Lower lobe of right lung (tissue), 2 donors: ENCODE data around the gene KIF19. TPM values are rescaled to one million over a fixed set of nuclear protein-coding genes. Genes with fewer than 3 reads are reported as not detected.

Experiments
- ATAC-seq, 2 donors: fragments of 200-7000 bp; cut with Tn5 transposase; one replicate each; pipeline ENCODE4 v1.9.1; 2020 to 2022; ENCODE audit warnings: mild to moderate bottlenecking in 2 of 2, moderate library complexity in 2 of 2
- DNase-seq: peaks from one replicate; pipeline ENCODE4 v3.0.0-alpha.2; 2020
- H3K27ac ChIP-seq: fragments of 200-600 bp; one replicate; pipeline ENCODE4 v1.8.0; 2022
- H3K27me3 ChIP-seq: fragments of 200-600 bp; one replicate; pipeline ENCODE4 v1.8.0; 2022; ENCODE audit warnings: low read depth
- H3K36me3 ChIP-seq: fragments of 200-600 bp; one replicate; pipeline ENCODE4 v1.8.0; 2022; ENCODE audit warnings: mild to moderate bottlenecking
- H3K4me1 ChIP-seq: fragments of 200-600 bp; one replicate; pipeline ENCODE4 v1.8.0; 2022
- H3K4me3 ChIP-seq: fragments of 200-600 bp; one replicate; pipeline ENCODE4 v1.8.0; 2022; ENCODE audit warnings: mild to moderate bottlenecking
- H3K9me3 ChIP-seq: fragments of 200-600 bp; one replicate; pipeline ENCODE4 v1.8.0; 2022
- intact Hi-C: fragments of 100-400 bp; cut with DNase I; formaldehyde crosslinking; loops from one replicate; pipeline ENCODE4 v1.11.0; 2022
- total RNA-seq: library from RNA; stranded (reverse); fragmentation: NEBNext Ultra II Directional; extraction: Animal tissue kit (Norgen Biotek cat#: 25700); gene quantifications from one replicate; pipeline ENCODE4 v1.2.1, GENCODE V29; 2021
- TF ChIP-seq, protein P1 (sequence below): fragments of 200-600 bp; IDR thresholded peaks from one replicate; pipeline ENCODE4 v1.8.0; 2022; ENCODE audit warnings: antibody characterized with exemption, mild to moderate bottlenecking
- donor health status: DM: no; HTN: yes; CAD: no; lungs with severe emphysema.

Gene KIF19
- total RNA-seq, 1 donor from 2014 or later, result 3.6 TPM

DNA sequence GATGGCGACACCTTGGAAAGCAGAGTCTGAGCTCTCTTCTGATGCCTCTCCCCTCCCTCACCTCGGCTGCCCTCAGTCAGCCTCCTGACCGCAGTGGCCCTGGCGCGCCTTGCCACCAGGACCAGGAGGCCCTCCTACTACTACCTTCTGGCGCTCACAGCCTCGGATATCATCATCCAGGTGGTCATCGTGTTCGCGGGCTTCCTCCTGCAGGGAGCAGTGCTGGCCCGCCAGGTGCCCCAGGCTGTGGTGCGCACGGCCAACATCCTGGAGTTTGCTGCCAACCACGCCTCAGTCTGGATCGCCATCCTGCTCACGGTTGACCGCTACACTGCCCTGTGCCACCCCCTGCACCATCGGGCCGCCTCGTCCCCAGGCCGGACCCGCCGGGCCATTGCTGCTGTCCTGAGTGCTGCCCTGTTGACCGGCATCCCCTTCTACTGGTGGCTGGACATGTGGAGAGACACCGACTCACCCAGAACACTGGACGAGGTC is 45.7 kb downstream of the KIF19 start:
- TF ChIP-seq, protein P1, sequence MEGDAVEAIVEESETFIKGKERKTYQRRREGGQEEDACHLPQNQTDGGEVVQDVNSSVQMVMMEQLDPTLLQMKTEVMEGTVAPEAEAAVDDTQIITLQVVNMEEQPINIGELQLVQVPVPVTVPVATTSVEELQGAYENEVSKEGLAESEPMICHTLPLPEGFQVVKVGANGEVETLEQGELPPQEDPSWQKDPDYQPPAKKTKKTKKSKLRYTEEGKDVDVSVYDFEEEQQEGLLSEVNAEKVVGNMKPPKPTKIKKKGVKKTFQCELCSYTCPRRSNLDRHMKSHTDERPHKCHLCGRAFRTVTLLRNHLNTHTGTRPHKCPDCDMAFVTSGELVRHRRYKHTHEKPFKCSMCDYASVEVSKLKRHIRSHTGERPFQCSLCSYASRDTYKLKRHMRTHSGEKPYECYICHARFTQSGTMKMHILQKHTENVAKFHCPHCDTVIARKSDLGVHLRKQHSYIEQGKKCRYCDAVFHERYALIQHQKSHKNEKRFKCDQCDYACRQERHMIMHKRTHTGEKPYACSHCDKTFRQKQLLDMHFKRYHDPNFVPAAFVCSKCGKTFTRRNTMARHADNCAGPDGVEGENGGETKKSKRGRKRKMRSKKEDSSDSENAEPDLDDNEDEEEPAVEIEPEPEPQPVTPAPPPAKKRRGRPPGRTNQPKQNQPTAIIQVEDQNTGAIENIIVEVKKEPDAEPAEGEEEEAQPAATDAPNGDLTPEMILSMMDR, result no peak
- no peaks in the 10 kb centered on the region for H3K9me3 ChIP-seq
- peaks cover 15% of the 10 kb centered on the region for H3K27me3 ChIP-seq
- H3K4me1 ChIP-seq, result peaks cover 12% of the 10 kb centered on the region
- ATAC-seq, result no peak
- no peaks in the 10 kb centered on the region for H3K36me3 ChIP-seq
- H3K27ac ChIP-seq, result no peak overlapping the region
- no peak overlapping the region for H3K4me3 ChIP-seq
- DNase-seq, result no peak
- intact Hi-C loops, result no loop called here

DNA sequence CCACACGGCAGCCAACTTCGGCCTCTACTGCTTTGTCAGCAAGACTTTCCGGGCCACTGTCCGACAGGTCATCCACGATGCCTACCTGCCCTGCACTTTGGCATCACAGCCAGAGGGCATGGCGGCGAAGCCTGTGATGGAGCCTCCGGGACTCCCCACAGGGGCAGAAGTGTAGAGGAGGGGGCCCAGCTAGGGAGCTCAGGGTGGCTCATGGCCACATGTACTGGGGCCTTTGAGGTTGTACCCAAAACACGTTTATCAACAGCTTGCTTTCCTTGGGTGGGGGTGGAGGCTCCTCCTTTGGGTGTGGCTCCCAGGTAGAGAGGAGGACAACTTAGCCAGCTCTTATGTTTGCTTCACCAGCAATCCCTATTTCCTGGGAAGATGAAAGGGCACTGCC is 46.4 kb downstream of the KIF19 start:
- TF ChIP-seq, protein P1, result no peak
- intact Hi-C loops, result no loop called here
- ATAC-seq, result no peak

DNA sequence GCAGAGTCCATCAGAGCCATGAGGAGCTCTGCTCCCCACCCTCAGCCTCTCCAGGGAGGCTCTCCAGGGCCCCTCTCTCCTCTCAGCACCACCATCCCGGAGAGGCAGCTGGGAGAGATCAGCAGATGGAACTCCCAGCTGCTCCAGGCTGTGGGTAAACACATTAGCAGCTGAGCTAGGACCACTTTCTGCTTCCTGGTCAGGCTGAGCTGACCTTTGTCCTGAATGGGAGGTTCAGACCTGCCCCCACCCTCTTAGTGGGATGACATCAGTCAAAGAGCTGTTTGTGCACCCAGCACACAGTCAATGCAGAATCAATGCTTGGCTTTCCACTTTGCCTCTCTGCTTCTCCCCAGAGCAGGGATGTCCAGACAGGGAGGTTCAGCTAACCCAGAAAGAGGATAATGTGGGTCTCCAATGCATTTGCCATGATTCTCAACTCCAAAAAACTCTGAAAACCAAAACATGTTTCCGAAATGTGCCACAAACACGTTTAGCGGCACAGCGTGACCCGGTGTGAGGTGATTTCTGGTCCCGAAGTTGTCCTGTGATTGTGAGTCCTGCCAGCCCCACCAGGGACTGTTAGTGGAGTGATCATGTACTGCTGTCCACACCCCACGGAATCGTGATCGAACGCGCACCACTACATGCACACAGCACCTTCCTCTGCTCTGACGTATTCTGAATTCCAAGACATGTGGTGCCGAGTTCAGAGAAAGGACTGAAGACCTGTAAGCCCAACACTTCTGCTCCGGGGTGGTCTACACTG is 48.0 kb downstream of the KIF19 start:
- Histone ChIP-seq H3K4me3 (no peak overlapping the region), H3K4me1 (peaks cover under 1% of the 10 kb centered on the region), H3K36me3 (no peaks in the 10 kb centered on the region), H3K27ac (no peak overlapping the region), H3K27me3 (peaks cover 5% of the 10 kb centered on the region), H3K9me3 (no peaks in the 10 kb centered on the region)
- TF ChIP-seq, protein P1, result no peak
- DNase-seq (no peak), ATAC-seq (peak in 1 of 2 donors; percentile 9)
- intact Hi-C loops, result no loop called here

More for the DNA sequence above, 46.4 kb downstream of the KIF19 start:
- Histone ChIP-seq H3K4me1 (peaks cover 12% of the 10 kb centered on the region), H3K9me3 (no peaks in the 10 kb centered on the region), H3K27ac (no peak overlapping the region), H3K4me3 (no peak overlapping the region), H3K27me3 (peaks cover 12% of the 10 kb centered on the region), H3K36me3 (no peaks in the 10 kb centered on the region)
- DNase-seq, result no peak

DNA sequence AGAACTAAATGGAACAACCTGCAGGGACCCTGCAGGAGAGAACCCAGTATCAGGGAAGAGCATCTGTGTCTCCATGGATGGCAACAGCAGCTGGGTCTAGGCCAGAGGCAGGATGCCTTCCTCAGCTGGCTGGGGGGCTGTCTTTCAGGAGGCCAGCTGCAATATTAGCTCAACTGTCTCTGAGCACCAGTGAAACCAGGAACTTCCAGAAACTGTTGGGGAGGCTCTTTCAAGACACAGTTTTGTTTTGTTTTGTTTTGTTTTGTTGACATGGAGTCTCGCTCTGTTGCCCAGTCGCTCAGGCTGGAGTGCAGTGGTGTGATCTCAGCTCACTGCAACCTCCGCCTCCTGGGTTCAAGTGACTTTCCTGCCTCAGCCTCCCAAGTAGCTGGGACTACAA is 48.8 kb downstream of the KIF19 start:
- Histone ChIP-seq H3K27me3 (peaks cover 5% of the 10 kb centered on the region), H3K4me3 (no peak overlapping the region), H3K9me3 (no peaks in the 10 kb centered on the region), H3K36me3 (no peaks in the 10 kb centered on the region), H3K27ac (no peak overlapping the region), H3K4me1 (peaks cover 8% of the 10 kb centered on the region)
- intact Hi-C loops, result no loop called here
- ATAC-seq, result no peak
- TF ChIP-seq, protein P1, result no peak
- no peak for DNase-seq

DNA sequence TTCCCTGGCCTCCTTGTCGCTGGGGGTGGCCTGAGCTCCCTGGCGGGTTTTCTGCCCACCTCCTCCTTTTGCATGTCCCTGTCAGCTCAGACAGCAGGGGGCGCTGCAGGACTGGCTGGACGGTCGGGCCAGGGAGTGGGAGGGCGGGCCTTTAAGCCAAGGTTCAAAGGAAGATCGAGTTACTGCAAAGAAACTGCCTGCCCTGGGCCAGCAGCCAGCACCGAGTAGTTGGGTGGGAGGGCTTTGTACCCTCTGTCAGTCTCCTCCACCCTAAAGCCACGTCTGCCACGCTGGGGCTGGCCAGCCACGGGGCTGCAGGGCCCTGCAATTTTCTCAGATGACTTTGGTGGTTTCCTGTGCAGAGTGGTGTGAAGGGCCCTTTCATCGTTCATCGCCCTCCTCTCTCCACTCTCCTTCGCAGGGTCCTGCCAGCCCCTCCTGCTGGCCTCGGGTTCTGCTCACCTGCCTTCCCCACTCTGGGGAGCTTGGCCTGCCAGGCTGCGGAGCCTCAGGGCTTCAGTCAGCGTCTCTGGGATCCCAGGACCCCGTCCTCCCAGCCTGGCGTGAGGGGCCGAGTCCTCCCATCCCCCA is 53.6 kb downstream of the KIF19 start:
- no peaks in the 10 kb centered on the region for H3K27me3 ChIP-seq
- no peak overlapping the region for H3K4me3 ChIP-seq
- H3K36me3 ChIP-seq, result no peaks in the 10 kb centered on the region
- no peaks in the 10 kb centered on the region for H3K9me3 ChIP-seq
- DNase-seq (peak; percentile 95), ATAC-seq (peak; percentile 92 to 93)
- TF ChIP-seq, protein P1, result peak; percentile 90
- H3K4me1 ChIP-seq, result peaks cover 17% of the 10 kb centered on the region
- intact Hi-C loops, result no loop called here
- H3K27ac ChIP-seq, result peak overlapping the region; percentile 36
